Bronchial epithelial cell (primary cell): ENCODE data around the gene ATP6V1F. TPM values are rescaled to one million over a fixed set of nuclear protein-coding genes. Genes with fewer than 3 reads are reported as not detected.

ENCODE experiments used
- DNase-seq: peaks from one replicate; pipeline ENCODE4 v3.0.0-alpha.2; 2010; ENCODE audit warnings: low read depth
- FAIRE-seq: peaks from 2 replicates; lab custom pipeline; 2011; peaks lifted over from hg19 to GRCh38; lab: Jason Lieb, UNC
- H3K27me3 ChIP-seq: 2 replicates; pipeline ENCODE4 v1.5.1; 2011; ENCODE audit warnings: low read length; ENCODE audit not compliant: control insufficient read depth, insufficient read depth
- H3K36me3 ChIP-seq: 2 replicates; pipeline ENCODE4 v1.5.1; 2011; ENCODE audit warnings: low read length; ENCODE audit not compliant: control insufficient read depth, insufficient read depth
- H3K4me3 ChIP-seq: 2 replicates; pipeline ENCODE4 v1.5.1; 2011; ENCODE audit warnings: mild to moderate bottlenecking, low read depth, low read length, control low read depth
- total RNA-seq: library from RNA; depleted of rRNA; stranded (reverse); fragments of >200 nt; gene quantifications from 2 replicates; pipeline ENCODE4 v1.2.1, GENCODE V29; 2014
- TF ChIP-seq, protein P1 (sequence below): IDR thresholded peaks from 2 replicates; pipeline ENCODE4 v1.5.1; 2011; ENCODE audit warnings: mild to moderate bottlenecking, moderate library complexity, low read length, control low read depth, inconsistent platforms; ENCODE audit not compliant: insufficient read depth, severe bottlenecking

Gene ATP6V1F
- total RNA-seq, 1 donor from 2014 or later = 108 TPM

DNA sequence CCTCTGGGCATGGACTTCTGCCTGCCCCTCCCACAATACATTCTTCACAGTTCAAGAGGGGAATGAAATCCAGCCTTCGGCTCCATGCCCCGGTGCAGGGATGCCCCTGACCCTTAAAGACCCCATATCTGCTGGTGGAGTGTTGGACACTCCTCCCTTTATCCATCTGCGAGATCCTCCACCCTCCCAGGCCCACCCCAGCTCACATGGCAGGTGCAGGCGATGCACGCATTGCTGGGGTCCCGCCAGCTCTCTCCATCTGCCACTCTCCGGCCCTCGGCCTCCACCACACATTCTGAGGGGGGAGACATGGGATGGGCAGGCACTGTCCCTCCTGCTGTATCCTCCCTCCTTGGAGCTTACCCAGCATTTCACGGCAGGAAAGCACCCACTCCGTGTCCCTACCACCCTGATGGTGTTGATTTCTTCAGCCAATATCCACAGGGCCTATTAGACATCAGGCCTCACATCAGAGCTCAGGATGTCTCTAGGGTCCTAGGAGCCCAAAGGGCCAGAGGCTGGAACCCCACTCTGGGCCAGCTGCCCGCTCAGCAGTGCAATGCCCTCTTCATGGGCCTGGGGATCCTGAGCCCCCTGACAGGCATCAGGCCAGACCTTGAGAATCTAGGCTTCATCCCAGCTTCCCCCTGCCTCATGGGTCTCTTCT lies 18.3 kb downstream of the ATP6V1F start:
- Histone ChIP-seq H3K36me3 (no peaks in the 10 kb centered on the region), H3K27me3 (no peaks in the 10 kb centered on the region), H3K4me3 (no peak overlapping the region)
- FAIRE-seq (no peak), DNase-seq (no peak)
- TF ChIP-seq, protein P1, sequence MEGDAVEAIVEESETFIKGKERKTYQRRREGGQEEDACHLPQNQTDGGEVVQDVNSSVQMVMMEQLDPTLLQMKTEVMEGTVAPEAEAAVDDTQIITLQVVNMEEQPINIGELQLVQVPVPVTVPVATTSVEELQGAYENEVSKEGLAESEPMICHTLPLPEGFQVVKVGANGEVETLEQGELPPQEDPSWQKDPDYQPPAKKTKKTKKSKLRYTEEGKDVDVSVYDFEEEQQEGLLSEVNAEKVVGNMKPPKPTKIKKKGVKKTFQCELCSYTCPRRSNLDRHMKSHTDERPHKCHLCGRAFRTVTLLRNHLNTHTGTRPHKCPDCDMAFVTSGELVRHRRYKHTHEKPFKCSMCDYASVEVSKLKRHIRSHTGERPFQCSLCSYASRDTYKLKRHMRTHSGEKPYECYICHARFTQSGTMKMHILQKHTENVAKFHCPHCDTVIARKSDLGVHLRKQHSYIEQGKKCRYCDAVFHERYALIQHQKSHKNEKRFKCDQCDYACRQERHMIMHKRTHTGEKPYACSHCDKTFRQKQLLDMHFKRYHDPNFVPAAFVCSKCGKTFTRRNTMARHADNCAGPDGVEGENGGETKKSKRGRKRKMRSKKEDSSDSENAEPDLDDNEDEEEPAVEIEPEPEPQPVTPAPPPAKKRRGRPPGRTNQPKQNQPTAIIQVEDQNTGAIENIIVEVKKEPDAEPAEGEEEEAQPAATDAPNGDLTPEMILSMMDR = no peak

DNA sequence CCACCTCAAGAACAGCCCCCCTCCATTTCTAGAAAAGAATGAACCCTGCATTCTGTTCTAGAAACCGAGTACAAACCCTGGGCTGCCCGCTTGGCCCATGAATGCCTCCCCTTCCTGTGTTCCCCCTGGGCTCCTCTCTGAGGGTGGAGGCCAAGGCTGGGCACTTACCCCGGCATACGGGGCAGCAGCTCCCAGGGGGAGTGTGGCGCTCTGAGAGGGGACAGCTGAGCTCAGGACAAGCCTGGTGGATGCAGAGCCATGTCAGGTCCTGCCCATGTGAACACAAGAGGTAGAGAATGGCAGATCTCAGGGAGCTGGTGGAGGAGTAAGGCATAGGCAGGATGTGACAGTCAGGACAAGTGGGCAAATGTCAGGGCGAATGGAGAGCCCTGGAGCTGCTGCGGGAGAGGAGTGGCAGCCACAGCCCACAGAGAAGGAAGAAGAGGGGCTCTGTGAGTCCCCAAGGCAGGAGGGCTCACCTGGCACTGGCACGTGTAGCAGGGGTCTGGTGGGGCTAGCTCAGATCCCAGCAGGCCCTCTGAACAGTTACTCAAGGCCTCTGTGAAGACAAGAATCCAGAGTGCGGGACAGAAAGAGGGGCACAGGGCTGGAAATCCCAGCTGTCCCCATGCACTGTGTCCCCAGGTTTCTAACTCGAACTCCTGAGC lies 18.9 kb downstream of the ATP6V1F start:
- DNase-seq (no peak), FAIRE-seq (no peak)
- TF ChIP-seq, protein P1 = no peak
- H3K27me3 ChIP-seq = no peaks in the 10 kb centered on the region
- no peaks in the 10 kb centered on the region for H3K36me3 ChIP-seq
- no peak overlapping the region for H3K4me3 ChIP-seq

DNA sequence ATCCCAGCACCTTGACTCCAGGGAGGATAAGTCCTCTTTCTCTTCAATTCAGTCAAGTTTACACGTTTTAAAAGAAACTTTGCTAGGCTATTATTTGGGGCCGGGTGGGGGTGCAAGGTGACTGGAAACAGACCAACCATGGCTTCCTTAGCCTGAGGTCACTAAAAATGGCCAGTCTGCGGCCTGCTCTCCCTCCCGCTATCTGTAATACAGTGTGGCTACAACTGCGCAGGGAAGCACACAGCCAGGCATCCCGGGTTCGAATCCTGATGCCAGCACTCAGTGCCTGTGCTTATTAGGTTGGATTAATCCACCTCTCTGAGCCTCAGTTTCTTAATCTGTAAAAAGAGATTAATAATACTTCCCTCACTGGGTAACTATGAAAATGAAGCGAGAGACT lies 19.5 kb downstream of the ATP6V1F start:
- H3K36me3 ChIP-seq = no peaks in the 10 kb centered on the region
- no peaks in the 10 kb centered on the region for H3K27me3 ChIP-seq
- FAIRE-seq = no peak
- TF ChIP-seq, protein P1 = no peak
- no peak for DNase-seq
- H3K4me3 ChIP-seq = no peak overlapping the region

DNA sequence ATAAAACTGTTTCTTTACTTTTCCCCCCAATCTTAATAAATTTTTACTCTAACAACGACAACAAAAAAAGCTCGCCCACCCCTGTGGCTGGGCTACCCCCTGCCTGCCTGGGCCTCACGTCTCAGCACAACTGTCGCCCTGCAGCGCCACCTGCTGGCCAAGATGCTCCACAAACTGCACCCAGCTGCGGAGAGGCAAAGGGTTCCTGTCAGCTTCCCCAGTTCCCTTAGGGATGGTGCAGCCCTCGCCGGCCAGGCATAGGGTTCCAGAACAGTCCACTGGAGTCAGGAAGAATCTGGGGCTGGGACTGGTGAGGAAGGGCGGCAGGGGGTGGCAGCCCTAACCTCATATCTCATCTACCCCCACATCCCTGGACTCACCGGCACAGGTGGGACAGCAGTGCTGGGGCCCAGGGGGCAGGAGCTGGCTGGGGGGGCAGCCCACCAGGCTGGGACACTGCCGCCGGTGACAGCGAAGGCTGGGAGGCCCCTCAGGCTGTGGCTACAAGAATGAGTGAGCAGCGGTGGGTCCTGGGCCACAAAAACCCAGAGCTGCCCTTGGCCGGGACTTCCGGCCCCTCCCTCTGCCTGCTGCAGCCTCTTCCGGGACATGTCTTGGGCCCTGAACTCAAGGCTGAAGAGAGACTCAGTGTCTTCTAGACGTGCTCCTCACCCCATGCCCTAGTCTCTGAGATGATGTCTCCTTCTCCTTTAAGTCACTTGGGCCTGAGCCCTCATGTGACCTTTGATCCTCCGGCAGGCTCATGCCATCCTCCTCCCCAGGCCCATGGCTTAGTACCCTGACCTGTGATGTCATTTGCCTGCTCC lies 21.2 kb downstream of the ATP6V1F start:
- DNase-seq = peak; percentile 46
- no peak overlapping the region for H3K4me3 ChIP-seq
- FAIRE-seq = no peak

DNA sequence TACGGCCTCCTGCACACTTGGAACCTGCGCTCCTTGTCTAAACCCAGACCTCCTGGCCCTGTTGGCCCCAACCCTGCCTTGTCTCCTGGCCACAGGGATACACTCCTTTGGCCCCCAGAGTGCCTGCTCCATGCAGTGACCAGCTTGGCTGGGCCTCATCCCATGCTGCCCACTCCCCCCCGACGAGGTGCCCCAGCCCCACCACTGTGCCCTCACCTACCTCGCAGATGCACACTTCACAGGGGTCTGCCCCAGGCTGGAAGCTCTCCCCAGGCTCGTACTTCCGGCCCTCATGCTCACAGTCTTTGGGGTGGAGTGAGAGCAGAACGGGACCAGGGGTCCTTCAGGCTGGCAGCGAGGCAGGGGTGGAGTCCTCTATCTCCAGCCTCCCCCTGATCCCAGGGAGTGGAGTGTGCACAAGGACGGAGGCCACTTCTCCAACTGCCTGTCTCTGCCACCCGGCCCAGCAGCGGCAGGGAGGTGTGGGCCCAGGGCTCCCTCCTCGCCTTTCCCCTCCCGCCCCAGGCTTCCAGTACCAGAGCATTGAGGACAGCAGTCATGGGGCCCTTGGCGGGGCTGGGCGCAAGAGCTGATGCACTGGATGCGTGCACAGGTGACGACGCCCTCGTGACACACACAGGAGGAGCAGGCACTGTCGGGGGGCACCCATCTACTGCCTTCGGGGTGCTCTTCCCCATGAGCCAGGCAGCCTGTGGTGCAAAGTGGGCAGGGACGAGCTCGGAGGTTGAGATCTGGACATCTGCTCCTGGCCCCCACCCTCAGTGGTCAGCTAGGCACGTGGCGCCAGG lies 22.1 kb downstream of the ATP6V1F start:
- DNase-seq = no peak
- TF ChIP-seq, protein P1 = no peak
- H3K4me3 ChIP-seq = no peak overlapping the region
- no peaks in the 10 kb centered on the region for H3K36me3 ChIP-seq
- FAIRE-seq = no peak
- no peaks in the 10 kb centered on the region for H3K27me3 ChIP-seq

More for the DNA sequence above, 21.2 kb downstream of the ATP6V1F start:
- Histone ChIP-seq H3K36me3 (no peaks in the 10 kb centered on the region), H3K27me3 (no peaks in the 10 kb centered on the region)
- TF ChIP-seq, protein P1 = peak; percentile 86
